EL (cell line): ENCODE data around the gene LRPPRC.
A peak's percentile ranks its signal among the peaks of the same experiment; 100 is the strongest.

Experiments used
- DNase-seq: peaks from one replicate; pipeline ENCODE4 v3.0.0-alpha.2; 2016

LRPPRC gene

DNA sequence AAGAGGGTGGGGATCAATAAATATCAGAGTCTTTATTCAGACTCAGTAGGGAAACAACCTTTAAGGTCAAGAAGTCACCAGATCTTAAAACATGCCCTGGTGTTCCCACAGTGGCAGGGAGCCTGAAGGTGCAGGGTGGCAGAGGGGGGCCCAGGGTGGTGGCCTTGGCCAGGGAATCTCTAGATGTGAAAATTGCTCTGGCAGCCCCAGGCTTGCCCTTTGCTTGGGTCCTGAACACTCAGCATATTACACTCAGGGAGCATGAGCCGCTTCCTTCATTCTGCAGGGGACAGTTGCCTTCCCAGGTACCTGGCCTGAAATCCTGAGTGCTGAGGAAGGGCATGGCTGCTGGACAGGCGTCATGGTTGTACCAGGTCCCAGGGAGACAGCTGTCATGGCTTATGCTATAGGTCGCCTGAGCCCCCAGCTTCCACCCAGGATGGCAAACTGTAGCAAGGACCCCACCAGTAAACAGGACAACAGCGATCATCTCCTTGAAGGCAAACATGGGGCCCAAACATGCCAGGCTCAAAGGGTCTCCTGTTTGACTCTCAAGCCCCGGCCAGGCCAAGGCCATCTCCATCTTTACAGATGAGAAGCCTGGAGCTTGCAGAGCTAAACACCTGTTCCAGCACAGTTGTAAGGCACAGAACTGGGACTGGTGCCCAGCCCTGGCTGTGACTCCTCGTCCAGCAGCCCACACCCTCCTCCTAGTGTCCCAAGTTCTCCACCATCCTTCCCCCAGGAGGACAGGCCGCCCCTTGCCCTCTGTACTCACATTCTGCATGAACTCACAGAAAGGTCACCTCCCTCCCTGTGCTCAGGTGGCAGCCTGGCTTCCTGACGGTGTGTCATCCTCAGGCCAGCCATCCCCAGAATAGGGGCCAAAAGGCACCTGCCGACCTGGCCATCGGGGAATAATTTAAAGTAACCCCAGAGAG lies 142.4 kb downstream of the LRPPRC start:
- DNase-seq, result no peak

- DNase-seq, result no peak
Observed at GRCh38 chr2:43852196-43852730, 143.5 kb downstream of the LRPPRC start.

GRCh38 chr2:43851011-43851980 lies 144.5 kb downstream of the LRPPRC start:
- no peak for DNase-seq

DNA sequence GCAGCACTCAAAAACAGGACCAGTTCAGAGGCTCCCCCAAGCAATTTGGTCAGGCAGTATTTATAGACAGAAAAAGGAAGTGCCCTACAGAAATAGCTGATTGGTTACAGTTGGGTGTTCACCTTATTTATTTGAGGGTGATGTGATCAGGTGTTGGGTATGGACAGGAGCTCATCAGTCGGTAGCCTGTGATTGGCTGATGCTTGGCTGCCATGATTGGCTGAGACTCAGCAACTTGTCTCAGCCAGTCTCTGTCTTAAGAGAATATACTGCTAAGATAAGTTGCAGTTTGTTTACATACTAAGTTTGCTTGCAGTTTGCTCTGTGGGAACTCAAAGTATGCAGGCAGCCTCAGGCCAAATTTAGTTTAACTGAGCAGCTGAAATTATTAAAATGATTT lies 147.6 kb downstream of the LRPPRC start:
- no peak for DNase-seq

DNA sequence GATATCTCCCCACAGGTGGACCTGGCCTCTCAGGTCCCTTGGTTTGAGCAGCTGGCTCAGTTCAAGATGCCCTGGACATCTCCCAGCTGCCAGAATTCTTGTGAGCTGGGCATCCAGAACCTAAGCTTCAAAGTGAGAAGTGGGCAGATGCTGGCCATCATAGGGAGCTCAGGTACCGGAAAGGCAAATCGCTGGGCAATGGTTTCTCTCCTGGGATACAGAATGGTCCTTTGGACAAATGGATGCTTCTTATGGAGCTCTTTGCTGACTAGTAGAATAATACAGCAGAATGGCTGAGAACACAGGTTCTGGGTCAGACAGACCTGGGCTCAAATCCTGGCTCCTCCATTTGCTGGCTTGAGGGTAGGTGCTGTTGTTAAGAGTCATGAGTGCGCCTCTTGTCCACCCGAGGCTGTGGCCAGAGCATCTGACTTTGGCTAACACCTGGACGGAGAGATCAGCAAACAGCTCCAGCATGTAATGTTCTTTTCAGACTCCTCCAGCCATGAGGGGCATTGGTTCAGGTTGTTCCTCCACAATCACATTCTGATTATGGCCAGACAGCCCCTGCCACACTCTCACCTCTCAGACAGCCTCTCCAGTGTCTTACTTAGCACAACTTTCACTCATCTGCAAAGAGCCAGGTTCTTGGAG lies 149.5 kb downstream of the LRPPRC start:
- no peak for DNase-seq

DNA sequence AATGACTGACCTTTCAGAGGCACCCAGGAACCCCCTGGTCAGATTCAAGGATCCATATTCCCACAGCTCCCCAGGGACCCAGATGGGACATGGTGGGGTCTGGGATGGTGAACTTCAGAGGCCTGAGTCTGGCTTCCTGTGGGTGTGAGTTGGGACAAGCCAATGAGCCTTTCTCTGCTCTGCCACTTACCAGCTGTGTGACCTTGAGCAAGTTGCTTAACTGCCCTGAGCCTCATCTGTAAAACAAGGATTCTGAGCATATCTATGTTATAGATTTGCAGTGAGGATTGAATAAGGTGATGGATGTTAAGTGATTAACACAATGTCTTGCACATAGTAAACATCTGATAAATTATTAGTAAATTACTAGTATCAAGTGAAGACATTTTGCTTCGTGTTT lies 150.6 kb downstream of the LRPPRC start:
- DNase-seq, result no peak

GRCh38 chr2:43842866-43843226 lies 152.9 kb downstream of the LRPPRC start:
- no peak for DNase-seq

DNA sequence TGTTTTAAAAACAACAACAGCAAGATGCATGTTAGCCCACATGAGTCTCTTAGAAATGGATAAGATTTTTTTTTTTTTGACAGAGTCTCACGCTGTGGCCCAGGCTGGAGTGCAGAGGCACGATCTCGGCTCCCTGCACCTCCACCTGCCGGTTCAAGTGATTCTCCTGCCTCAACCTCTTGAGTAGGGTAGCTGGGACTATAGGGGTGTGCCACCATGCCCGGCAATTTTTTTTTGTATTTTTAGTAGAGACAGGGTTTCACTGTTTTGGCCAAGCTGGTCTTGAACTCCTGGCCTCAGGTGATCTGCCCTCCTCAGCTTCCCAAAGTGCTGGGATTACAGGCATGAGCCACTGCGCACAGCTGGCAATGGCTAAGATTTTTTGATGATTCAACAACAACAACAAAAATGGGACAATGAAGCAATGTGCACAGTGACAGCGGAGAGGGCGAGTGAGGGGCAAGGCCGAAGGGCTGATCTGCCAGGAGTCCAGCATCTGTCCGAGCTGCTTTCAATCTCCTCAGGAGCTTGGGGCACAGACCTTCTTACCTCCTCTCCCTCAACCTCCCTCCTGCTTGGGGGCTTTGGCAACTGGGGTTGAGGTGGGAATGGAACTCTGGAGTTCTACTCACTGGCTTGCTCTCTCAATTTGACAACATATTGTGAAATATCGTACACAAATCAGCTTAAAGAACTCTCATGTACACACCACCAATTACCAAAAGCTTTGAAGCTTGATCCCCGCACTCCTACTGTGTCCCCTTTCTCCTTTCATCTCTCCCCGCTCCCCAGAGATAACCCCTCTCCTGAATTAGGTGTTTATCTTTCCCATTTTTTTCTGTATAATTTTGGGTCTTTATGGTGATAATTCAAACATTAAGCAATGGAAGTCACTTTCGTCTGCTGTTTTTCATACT lies 153.6 kb downstream of the LRPPRC start:
- no peak for DNase-seq

DNA sequence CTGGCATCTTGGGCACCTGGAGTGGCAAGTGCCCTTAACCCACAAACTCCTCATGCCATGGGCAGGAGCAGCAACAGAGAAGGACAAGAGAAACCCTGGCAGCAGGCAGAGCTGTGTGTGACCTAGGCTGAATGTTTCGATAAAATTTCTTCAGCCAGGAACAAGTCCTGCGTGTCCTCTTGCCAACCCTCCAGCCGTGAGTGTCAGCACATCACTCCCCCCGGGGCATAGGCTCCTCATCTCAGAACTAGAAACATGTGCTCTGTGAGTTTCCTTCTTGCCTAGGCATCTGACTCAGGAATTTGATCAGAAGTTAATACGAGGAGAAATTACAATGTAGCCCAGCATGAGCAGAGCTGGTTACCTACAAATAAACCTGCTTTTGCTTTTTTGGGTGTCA lies 154.8 kb downstream of the LRPPRC start:
- peak; percentile 39 for DNase-seq

GRCh38 chr2:43839776-43840564 lies 155.8 kb downstream of the LRPPRC start:
- DNase-seq, result no peak

DNA sequence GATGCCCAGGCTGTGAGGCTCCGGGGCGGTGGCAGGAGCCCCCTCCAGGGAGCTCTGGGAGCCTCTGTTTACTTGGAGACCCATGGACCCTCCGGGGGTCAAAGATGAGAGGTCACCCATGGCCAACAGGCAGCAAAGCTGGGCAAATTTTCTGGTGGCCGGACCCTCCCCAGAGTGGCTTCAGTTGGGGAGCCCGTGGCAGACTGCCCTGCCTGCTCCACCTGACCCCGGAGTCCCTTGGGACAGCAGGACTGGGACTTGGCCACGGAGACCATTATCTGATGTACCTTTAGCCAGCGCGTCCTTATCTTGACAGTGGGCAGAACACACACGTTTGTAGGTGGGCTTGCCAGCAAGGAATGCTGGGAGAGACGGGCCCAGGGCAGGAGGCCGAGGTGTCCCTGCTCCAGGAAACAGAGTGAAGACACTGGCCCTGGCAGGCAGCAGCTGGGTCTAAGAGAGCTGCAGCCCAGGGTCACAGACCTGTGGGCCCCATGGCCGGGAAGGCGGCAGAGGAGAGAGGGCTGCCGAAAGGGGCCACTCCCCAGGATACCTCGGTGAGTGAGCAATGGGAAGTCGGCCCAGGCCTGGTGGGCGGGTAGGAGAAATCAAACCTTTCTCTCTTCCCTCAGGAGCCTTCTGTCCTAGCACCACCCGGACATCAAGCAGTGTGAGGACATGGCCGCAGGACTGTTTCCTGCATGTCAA lies 157.1 kb downstream of the LRPPRC start, which contains the start of the genes ABCG5 and ABCG8:
Gene ABCG5, minus strand, starts transcription at position 280 of the 708 bp plus-strand sequence. Its CDS starts 160 bp downstream, at position 120.
Gene ABCG8, plus strand, starts transcription at position 412 of the 708 bp plus-strand sequence. Its CDS starts 83 bp downstream, at position 495.
- no peak for DNase-seq

DNA sequence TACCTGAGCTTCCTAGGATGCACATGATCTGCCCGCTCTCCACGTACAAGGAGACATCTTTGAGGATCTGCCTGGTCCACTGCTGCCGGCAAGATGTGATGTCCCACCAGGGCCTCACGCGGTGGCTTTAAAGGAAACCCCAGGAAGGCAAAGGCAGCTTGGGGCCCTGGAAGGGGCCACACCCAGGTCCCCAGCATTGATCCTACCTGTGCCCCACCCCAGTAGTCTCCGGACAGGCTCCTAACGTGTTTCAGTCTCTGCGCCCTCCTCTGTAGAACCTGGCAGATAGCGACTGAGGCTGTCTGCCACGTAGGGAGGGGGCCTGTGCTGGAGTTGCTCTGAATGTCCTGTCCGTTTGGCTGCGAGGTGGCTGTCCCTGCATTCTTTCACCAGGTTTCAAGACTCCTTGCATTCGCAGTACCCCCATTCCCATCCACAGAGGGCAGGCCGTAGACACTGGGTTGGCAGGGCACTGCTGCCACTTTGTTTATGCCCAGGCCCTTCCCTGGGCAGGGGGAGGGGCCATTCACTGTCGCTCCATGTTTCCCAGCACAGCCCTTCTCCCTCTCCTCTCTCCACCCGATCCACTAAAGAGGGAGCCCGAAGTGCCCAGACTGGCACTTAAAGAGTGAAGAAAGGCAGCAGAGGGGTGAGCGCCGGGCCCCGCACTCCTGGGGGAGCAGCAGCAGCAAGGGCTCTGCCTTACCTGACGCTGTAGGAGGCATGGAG lies 157.8 kb downstream of the LRPPRC start:
- no peak for DNase-seq

DNA sequence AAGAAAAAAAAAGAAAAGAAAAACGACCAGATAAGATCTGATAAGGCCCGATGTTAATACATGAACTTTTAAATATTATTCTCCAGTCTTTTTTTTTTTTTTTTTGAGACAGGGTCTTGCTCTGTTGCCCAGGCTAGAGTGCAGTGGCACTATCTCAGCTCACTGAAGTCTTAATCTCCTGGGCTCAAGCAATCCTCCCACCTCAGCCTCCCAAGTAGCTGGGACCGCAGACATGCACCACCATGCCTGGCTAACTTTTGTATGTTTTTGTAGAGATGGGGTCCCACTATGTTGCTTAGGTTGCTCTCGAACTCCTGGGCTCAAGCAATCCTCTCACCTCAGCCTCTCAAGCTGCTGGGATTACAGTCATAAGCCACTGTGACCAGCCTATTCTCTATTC lies 158.8 kb downstream of the LRPPRC start:
- no peak for DNase-seq
